HG03520 (cell line): Measurements from ENCODE around the gene KANSL2.
"Not testable (repeated sequence)": the region's sequence is repeated elsewhere in the genome, so short reads cannot be mapped to it uniquely, and the experiment has no call there.

Experiments
- ATAC-seq: cut with Tn5 transposase; IDR thresholded peaks from one replicate; pipeline ENCODE4 v1.9.1; 2021; ENCODE audit warnings: mild to moderate bottlenecking, moderate library complexity; ENCODE audit not compliant: unreplicated experiment

KANSL2 gene, protein sequence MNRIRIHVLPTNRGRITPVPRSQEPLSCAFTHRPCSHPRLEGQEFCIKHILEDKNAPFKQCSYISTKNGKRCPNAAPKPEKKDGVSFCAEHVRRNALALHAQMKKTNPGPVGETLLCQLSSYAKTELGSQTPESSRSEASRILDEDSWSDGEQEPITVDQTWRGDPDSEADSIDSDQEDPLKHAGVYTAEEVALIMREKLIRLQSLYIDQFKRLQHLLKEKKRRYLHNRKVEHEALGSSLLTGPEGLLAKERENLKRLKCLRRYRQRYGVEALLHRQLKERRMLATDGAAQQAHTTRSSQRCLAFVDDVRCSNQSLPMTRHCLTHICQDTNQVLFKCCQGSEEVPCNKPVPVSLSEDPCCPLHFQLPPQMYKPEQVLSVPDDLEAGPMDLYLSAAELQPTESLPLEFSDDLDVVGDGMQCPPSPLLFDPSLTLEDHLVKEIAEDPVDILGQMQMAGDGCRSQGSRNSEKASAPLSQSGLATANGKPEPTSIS

GRCh38 chr12:48681710-48682532 lies at the start of gene KANSL2:
Gene KANSL2 (minus strand): TSS chr12:48682238. CDS start chr12:48681632, 606 bp downstream.
- ATAC-seq: peak; percentile 98

- no peak for ATAC-seq
Measured at GRCh38 chr12:48728807-48729206, 46.8 kb upstream of the KANSL2 start.

DNA sequence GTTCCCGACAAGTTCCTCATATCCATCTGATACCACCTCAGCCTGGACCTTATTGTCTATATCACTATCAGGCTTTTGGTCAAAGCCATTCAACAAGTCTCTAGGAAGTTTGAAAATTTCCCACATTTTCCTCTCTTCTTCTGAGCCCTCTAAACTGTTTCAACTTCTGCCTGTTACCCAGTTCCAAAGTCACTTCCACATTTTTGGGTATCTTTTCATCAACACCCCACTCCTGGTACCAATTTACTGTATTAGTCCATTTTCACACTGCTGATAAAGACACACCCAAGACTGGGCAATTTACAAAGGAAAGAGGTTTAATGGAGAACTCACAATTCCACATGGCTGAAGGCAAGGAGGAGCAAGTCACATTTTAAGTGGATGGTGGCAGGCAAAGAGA lies 38.7 kb upstream of the KANSL2 start:
- ATAC-seq: not testable (repeated sequence)

- not testable (repeated sequence) for ATAC-seq
Measured at GRCh38 chr12:48720171-48720570, 38.1 kb upstream of the KANSL2 start.

DNA sequence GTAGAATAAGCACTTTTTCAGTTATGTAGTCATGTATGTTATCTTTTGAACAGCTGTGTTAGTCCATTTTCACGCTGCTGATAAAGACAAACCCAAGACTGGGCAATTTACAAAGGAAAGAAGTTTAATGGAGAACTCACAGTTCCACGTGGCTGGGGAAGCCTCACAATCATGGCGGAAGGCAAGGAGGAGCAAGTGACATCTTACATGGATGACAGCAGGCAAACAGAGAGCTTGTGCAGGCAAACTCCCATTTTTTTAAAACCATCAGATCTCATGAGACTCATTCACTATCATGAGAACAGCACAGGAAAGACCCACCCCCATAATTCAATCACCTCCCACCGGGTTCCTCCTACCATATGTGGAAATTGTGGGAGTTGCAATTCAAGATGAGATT lies 37.0 kb upstream of the KANSL2 start:
- ATAC-seq: not testable (repeated sequence)

DNA sequence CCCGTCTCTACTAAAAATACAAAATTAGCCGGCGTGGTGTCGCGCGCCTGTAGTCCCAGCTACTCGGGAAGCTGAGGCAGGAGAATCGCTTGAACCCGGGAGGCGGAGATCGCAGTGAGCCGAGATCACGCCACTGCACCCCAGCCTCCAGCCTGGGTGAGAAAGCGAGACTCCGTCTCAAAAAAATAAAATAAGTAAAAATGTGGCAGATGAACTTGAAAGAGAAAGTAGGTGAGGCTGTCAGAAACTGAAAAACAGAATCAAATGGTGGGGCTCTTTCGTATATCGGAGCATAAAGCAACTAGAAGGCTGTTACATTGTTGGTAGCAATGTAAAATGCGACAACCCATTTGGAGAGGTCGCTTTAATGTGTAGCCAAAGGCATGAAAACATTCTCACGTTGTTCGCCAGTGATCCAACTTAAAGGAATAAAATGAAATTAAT lies 35.2 kb upstream of the KANSL2 start:
- no peak for ATAC-seq

- peak; percentile 96 for ATAC-seq
Measured at GRCh38 chr12:48716493-48717251, 34.6 kb upstream of the KANSL2 start, which contains the start of gene CCNT1. Gene CCNT1 (minus strand): TSS chr12:48716707. CDS start chr12:48716675, 32 bp downstream.

DNA sequence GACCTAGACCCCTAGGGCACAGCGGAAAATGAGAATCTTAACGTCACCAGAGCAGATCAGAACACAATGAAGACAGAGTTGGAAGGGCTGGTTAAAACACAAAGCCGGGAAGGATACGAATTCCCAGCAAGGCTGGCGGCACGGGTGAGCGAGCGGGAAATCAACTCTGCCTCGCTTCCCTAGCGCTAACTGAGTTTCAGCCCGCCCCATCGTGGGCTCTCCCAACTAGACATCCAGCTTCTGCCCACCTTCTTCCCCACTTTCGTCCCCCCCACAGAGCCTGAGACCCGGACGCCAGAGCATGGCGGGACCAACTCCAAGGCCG lies 34.1 kb upstream of the KANSL2 start:
- no peak for ATAC-seq

- ATAC-seq: no peak
Measured at GRCh38 chr12:48712209-48712608, 30.2 kb upstream of the KANSL2 start.

DNA sequence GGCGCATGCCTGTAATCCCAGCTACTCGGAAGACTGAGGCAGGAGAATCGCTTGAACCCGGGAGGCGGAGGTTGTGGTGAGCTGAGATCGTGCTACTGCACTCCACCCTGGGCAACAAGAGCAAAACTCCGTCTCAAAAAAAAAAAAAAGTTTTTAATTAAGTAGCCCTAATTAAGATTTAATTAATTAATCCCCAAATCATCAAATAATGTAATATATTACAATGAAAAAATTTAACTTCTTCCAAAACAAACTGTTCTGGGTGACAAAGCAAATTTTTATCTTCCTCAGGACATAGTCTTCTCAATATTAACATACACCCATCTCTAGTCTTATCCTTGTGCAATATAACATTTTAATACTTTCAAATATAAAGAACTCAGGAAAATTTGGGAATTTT lies 16.8 kb upstream of the KANSL2 start:
- ATAC-seq: not testable (repeated sequence)

- no peak for ATAC-seq
Measured at GRCh38 chr12:48696626-48697025, 14.6 kb upstream of the KANSL2 start.

DNA sequence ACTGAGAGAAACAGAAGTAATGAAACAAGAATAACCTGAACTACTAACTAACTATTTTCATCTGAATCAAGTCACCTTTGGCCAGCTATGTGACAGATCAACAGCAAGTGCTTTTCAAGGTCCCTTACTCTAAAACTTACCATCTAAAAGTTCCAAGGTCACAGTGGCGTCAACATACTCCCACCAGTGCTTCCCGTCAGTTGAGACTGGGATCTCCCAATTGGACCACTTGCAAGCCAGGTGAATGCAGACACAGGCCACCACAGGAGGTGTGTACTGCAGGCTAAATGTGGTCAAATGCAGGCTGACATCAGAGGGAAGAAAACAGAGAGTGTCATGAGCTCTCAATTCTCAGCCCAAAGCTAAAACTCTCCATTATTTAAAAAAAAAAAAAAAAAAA lies 13.8 kb upstream of the KANSL2 start:
- ATAC-seq: no peak

DNA sequence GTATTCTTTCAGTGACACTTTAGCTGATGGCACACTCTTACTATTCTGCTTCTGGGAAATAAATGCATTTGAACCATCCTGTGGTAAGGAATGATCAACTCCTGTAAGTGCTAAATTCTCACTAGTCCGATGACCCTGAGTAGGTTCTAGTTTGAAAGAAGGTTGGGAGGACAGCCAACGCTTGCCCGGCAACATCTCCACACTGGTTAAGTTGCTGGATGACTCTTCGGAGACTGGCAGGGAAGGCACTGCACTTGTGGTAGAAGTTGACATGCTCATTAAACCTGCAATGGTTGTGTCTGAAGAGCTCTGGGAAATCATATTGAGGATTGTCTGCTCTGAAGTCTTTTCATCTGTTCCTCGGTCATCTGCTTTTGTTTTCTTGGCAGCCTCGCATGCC lies 12.0 kb upstream of the KANSL2 start:
- ATAC-seq: no peak

DNA sequence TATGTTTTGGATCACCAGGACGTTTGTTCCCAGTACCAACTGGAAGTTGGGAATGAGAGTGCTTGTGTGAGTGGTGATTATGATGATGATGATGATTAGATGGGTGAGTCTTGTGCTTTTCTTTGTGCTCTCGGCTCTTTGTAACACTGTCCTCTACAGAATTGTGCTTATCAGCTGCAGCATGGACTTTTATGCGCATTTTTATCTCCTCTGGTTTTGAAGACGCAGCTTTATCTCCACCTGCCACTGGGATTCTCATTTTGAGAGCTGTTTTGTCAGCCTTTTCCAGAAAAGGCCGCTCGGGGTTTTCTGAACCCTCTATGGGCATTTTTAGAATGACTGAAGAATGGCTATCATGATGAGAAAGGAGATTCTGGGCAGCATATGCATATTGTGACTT lies 11.5 kb upstream of the KANSL2 start:
- ATAC-seq: no peak

- ATAC-seq: no peak
Measured at GRCh38 chr12:48691826-48692487, 9.9 kb upstream of the KANSL2 start.

DNA sequence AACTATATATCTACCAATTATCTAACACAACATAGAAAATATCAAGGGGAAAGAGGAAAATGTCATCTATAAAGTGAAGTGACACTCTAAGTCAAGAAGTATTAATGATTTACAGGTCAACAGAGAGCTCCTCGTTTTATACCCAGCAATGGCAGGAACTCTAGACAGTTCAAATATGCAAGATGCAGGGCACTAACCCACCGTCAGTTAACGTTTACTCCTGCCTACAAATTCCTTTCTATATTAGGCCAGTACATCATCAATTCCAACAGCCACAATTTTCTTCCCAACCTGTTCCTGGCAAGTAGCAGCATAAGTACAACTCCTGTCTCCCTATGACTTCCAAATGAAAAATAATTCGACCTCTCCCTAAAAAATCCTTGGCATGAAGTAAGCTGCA lies 9.0 kb upstream of the KANSL2 start:
- ATAC-seq: no peak

DNA sequence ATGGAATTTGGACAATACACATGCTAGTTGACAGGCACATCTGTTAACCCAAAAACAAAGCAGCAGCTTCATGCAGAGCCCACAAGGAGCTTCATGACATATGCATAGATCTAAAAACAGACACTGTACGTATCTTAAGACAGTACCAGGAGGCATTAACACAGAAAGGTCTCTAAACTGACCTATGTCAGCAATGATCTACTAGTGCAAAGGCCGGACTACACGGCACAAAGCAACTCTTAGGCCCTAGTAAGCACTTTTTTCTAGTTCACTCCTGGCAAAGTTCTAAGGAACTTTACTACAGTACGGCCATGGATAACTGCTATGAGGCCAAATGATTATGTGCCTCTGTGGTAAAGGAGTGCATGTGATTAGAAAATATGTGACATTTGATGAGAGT lies 8.4 kb upstream of the KANSL2 start:
- no peak for ATAC-seq

- ATAC-seq: no peak
Measured at GRCh38 chr12:48688836-48689235, 6.8 kb upstream of the KANSL2 start.

- ATAC-seq: no peak
Measured at GRCh38 chr12:48687592-48687991, 5.6 kb upstream of the KANSL2 start.

GRCh38 chr12:48686615-48687334 lies 4.7 kb upstream of the KANSL2 start:
- ATAC-seq: no peak
